HEK293 (cell line): ENCODE measurements around the gene PYURF.

ENCODE experiments used
- FEZF1 ChIP-seq: fragments of 450-650 bp; formaldehyde crosslinking; IDR thresholded peaks from 2 replicates; pipeline ENCODE4 v1.5.1; 2016; ENCODE audit warnings: missing biosample characterization, missing genetic modification characterization
- ZNF133 ChIP-seq: fragments of 450-650 bp; formaldehyde crosslinking; IDR thresholded peaks from 2 replicates; pipeline ENCODE4 v1.5.1; 2016; ENCODE audit warnings: missing biosample characterization, missing genetic modification characterization
- ZNF626 ChIP-seq: fragments of 450-650 bp; sonication (Bioruptor Pico); formaldehyde crosslinking; IDR thresholded peaks from 2 replicates; pipeline ENCODE4 v1.5.1; 2018; ENCODE audit warnings: missing biosample characterization, missing genetic modification characterization, inconsistent platforms
- ZNF670 ChIP-seq: fragments of 450-650 bp; formaldehyde crosslinking; IDR thresholded peaks from 2 replicates; pipeline ENCODE4 v1.5.1; 2016; ENCODE audit warnings: missing biosample characterization, missing genetic modification characterization, low read depth
- TF ChIP-seq, protein P1 (sequence below): fragments of 450-650 bp; formaldehyde crosslinking; IDR thresholded peaks from 2 replicates; pipeline ENCODE4 v1.5.1; 2016; ENCODE audit warnings: missing biosample characterization, missing genetic modification characterization, borderline replicate concordance
- TF ChIP-seq, protein P2 (sequence below): fragments of 450-650 bp; formaldehyde crosslinking; IDR thresholded peaks from 2 replicates; pipeline ENCODE4 v1.5.1; 2016; ENCODE audit warnings: missing biosample characterization, missing genetic modification characterization

DNA sequence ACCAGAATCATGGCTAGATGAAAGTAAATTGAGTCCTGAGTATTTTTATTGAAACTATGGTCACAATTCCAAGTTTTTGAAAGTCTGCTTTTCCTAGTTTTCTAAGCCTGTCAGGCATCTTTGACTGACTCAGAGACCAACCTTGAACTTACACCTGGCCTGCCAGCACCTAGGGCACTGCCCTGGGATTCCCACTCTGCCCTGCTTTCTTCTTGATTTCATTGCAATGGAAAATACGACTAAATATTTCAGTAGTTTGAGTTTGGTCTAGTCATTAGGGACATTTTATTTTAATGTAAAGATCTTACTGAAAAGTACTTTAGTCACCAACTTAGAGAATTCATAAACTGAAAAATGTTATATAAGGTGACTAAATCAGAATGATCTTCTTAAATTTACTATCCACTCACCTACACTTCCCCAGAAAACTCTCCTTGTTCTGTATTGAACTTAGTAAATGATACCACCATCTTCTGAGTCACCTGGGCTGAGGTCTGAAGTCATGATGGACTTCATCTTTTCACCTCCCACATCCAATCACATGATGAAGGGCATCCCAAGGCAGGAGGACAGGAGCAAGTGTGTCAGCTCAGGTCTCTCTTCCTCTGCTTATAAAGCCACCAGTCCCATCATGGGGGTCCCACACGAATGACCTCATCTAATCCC, 11.6 kb upstream of the PYURF start:
- TF ChIP-seq ZNF133: no peak
- TF ChIP-seq ZNF626: no peak
- TF ChIP-seq, protein P1, sequence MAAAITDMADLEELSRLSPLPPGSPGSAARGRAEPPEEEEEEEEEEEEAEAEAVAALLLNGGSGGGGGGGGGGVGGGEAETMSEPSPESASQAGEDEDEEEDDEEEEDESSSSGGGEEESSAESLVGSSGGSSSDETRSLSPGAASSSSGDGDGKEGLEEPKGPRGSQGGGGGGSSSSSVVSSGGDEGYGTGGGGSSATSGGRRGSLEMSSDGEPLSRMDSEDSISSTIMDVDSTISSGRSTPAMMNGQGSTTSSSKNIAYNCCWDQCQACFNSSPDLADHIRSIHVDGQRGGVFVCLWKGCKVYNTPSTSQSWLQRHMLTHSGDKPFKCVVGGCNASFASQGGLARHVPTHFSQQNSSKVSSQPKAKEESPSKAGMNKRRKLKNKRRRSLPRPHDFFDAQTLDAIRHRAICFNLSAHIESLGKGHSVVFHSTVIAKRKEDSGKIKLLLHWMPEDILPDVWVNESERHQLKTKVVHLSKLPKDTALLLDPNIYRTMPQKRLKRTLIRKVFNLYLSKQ (tag by site-specific recombination): no peak
- TF ChIP-seq, protein P2, sequence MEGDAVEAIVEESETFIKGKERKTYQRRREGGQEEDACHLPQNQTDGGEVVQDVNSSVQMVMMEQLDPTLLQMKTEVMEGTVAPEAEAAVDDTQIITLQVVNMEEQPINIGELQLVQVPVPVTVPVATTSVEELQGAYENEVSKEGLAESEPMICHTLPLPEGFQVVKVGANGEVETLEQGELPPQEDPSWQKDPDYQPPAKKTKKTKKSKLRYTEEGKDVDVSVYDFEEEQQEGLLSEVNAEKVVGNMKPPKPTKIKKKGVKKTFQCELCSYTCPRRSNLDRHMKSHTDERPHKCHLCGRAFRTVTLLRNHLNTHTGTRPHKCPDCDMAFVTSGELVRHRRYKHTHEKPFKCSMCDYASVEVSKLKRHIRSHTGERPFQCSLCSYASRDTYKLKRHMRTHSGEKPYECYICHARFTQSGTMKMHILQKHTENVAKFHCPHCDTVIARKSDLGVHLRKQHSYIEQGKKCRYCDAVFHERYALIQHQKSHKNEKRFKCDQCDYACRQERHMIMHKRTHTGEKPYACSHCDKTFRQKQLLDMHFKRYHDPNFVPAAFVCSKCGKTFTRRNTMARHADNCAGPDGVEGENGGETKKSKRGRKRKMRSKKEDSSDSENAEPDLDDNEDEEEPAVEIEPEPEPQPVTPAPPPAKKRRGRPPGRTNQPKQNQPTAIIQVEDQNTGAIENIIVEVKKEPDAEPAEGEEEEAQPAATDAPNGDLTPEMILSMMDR: no peak
- no peak for TF ChIP-seq ZNF670 (tag by site-specific recombination)
- no peak for TF ChIP-seq FEZF1 (tag by site-specific recombination)
